Gastrocnemius medialis (tissue), 4 donors: Measurements from ENCODE around the gene CCDC93.

ENCODE experiments used
- POLR2A ChIP-seq, 2 donors: fragments of 450-650 bp; IDR thresholded peaks; one replicate each; pipeline ENCODE4 v1.6.1; 2017; ENCODE audit warnings: antibody characterized with exemption in 2 of 2, mild to moderate bottlenecking in 2 of 2, moderate library complexity in 2 of 2
- TF ChIP-seq, protein P1 (sequence below), 5 experiments: fragments of 450-650 bp in 3 of 5; fragments of 200-600 bp in 2 of 5; sonication (generic) in 2 of 5; IDR thresholded peaks in 4 of 5; conservative IDR thresholded peaks in 1 of 5; 1 replicate in 4 of 5; 2 replicates in 1 of 5; pipeline ENCODE4 v1.5.1; 2016 to 2019; ENCODE audit warnings: antibody characterized with exemption in 5 of 5, mild to moderate bottlenecking in 3 of 5, moderate library complexity in 3 of 5

DNA sequence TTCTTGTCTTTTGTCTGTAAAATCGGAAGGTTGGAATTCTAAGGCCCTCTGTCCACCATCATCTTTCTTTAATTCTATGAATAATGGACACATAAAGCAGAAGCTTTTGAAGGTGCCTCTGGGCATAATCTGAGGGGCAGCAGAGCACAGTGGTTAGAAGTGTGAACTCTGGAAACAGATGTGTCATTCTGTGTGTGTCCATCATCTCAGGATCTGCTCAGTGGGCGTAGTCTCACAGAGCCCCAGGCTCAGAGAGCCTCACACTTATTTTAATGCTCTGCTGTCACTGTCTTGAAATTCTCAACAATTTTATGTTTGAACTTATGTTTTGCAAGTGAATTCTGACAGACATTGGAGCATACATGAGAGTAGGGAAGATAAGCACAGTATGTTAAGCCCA, 31.0 kb upstream of the CCDC93 start:
- no peak for TF ChIP-seq POLR2A (IDR thresholded peaks at IDR 0.05)
- TF ChIP-seq, protein P1, sequence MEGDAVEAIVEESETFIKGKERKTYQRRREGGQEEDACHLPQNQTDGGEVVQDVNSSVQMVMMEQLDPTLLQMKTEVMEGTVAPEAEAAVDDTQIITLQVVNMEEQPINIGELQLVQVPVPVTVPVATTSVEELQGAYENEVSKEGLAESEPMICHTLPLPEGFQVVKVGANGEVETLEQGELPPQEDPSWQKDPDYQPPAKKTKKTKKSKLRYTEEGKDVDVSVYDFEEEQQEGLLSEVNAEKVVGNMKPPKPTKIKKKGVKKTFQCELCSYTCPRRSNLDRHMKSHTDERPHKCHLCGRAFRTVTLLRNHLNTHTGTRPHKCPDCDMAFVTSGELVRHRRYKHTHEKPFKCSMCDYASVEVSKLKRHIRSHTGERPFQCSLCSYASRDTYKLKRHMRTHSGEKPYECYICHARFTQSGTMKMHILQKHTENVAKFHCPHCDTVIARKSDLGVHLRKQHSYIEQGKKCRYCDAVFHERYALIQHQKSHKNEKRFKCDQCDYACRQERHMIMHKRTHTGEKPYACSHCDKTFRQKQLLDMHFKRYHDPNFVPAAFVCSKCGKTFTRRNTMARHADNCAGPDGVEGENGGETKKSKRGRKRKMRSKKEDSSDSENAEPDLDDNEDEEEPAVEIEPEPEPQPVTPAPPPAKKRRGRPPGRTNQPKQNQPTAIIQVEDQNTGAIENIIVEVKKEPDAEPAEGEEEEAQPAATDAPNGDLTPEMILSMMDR (IDR thresholded peaks at IDR 0.05 in 4 of 5, conservative IDR thresholded peaks at IDR 0.05 in 1 of 5) = no peak
